Esophagus squamous epithelium (tissue), 4 donors: ENCODE results near the gene INPP4B.

ENCODE experiments used
- CTCF ChIP-seq, 6 experiments: fragments of 450-650 bp in 4 of 6; fragments of 200-600 bp in 2 of 6; sonication (generic) in 2 of 6; IDR thresholded peaks; one replicate each; pipeline ENCODE4 v1.5.1; 2016 to 2019; ENCODE audit warnings: antibody characterized with exemption in 6 of 6, mild to moderate bottlenecking in 4 of 6, moderate library complexity in 4 of 6
- POLR2A ChIP-seq, 4 donors: fragments of 450-650 bp; IDR thresholded peaks; one replicate each; pipeline ENCODE4 v1.6.1; 2017; ENCODE audit warnings: antibody characterized with exemption in 4 of 4, mild to moderate bottlenecking in 4 of 4, moderate library complexity in 3 of 4

DNA sequence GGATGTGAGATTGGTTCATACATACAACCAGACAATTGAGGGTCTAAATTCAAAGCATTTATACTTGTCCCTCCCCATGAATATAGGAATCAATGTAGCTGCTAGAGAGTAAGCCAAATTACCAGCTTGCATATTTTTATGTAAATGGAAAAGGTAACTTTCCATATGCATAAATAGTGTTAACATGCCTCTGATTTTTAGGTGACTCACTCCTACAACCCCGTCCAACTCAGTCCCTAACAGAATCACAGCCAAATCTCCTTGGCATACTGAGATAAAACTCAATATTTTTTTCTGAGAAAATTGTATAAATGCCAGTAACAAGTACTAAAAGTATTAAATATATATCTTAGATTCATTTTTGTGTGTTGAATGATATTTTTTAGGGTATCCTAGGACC, 67.2 kb downstream of the INPP4B start:
- TF ChIP-seq CTCF (IDR thresholded peaks at IDR 0.05): no peak
- no peak for TF ChIP-seq POLR2A (IDR thresholded peaks at IDR 0.05)
